GM23338 (cell line): ENCODE measurements around the gene ASTL. TPM values are rescaled to one million over a fixed set of nuclear protein-coding genes. Genes with fewer than 3 reads are reported as not detected.

Source experiments
- ATAC-seq: fragments of 200-7000 bp; cut with Tn5 transposase; 3 replicates; pipeline ENCODE4 v1.9.1; 2020
- DNase-seq: peaks from one replicate; pipeline ENCODE4 v3.0.0-alpha.2; 2015; ENCODE audit warnings: low spot score
- H2AFZ ChIP-seq: fragments of 200-600 bp; sonication (generic); 2 replicates; pipeline ENCODE4 v1.8.0; 2016; ENCODE audit warnings: antibody characterized with exemption, mild to moderate bottlenecking, moderate library complexity
- H3F3A ChIP-seq: fragments of 200-600 bp; sonication (generic); replicated peaks from 2 replicates; pipeline ENCODE4 v1.8.0; 2017; ENCODE audit warnings: antibody characterized with exemption, mixed run types, low read depth
- H3K27ac ChIP-seq: fragments of 200-600 bp; sonication (generic); 2 replicates; pipeline ENCODE4 v1.6.1; 2016; ENCODE audit warnings: low read depth
- H3K27me3 ChIP-seq: fragments of 200-600 bp; sonication (generic); 2 replicates; pipeline ENCODE4 v1.8.0; 2016; ENCODE audit warnings: mild to moderate bottlenecking, mixed run types, moderate library complexity; ENCODE audit not compliant: insufficient read depth
- H3K36me3 ChIP-seq: fragments of 200-600 bp; sonication (generic); 2 replicates; pipeline ENCODE4 v1.8.0; 2016; ENCODE audit warnings: mild to moderate bottlenecking; ENCODE audit not compliant: insufficient read depth
- H3K4me1 ChIP-seq: fragments of 200-600 bp; sonication (generic); 2 replicates; pipeline ENCODE4 v1.8.0; 2016; ENCODE audit warnings: mild to moderate bottlenecking, moderate library complexity; ENCODE audit not compliant: insufficient read depth
- H3K4me2 ChIP-seq: fragments of 200-600 bp; sonication (generic); 2 replicates; pipeline ENCODE4 v1.7.1; 2017; ENCODE audit warnings: mixed run types
- H3K4me3 ChIP-seq: fragments of 200-600 bp; sonication (generic); 2 replicates; pipeline ENCODE4 v1.6.1; 2016; ENCODE audit warnings: mixed run types
- H3K79me2 ChIP-seq: fragments of 200-600 bp; sonication (generic); replicated peaks from 2 replicates; pipeline ENCODE4 v1.8.0; 2017; ENCODE audit warnings: mild to moderate bottlenecking; ENCODE audit not compliant: insufficient read depth
- H3K9me2 ChIP-seq: fragments of 200-600 bp; sonication (generic); 2 replicates; pipeline ENCODE4 v1.8.0; 2017; ENCODE audit not compliant: insufficient read depth
- H4K20me1 ChIP-seq: fragments of 200-600 bp; sonication (generic); replicated peaks from 2 replicates; pipeline ENCODE4 v1.8.0; 2017; ENCODE audit warnings: mild to moderate bottlenecking; ENCODE audit not compliant: insufficient read depth
- H3K27ac Mint-ChIP-seq: 2 replicates; pipeline ENCODE4 v1.8.0; 2020; ENCODE audit warnings: inconsistent platforms, mild to moderate bottlenecking, moderate library complexity, mixed read lengths
- H3K27me3 Mint-ChIP-seq: 3 replicates; pipeline ENCODE4 v1.8.0; 2022; ENCODE audit warnings: low read depth, mild to moderate bottlenecking, moderate library complexity, mixed read lengths, inconsistent platforms; ENCODE audit not compliant: insufficient read depth, poor library complexity
- H3K36me3 Mint-ChIP-seq: 3 replicates; pipeline ENCODE4 v1.8.0; 2021; ENCODE audit warnings: low read depth, mild to moderate bottlenecking, inconsistent platforms, moderate library complexity, mixed read lengths
- H3K4me1 Mint-ChIP-seq: 3 replicates; pipeline ENCODE4 v1.8.0; 2020; ENCODE audit warnings: mild to moderate bottlenecking, inconsistent platforms, mixed read lengths
- H3K4me3 Mint-ChIP-seq: 3 replicates; pipeline ENCODE4 v1.8.0; 2021; ENCODE audit warnings: moderate library complexity, mild to moderate bottlenecking, inconsistent platforms, mixed read lengths
- H3K9me3 Mint-ChIP-seq: 3 replicates; pipeline ENCODE4 v1.8.0; 2020; ENCODE audit warnings: moderate library complexity, mild to moderate bottlenecking, inconsistent platforms, mixed read lengths
- CREB1 ChIP-seq: fragments of 250-450 bp; sonication (Bioruptor Pico); IDR thresholded peaks from 2 replicates; pipeline ENCODE4 v1.5.0; 2020; ENCODE audit warnings: low read depth, mild to moderate bottlenecking, moderate library complexity
- ETS1 ChIP-seq: IDR thresholded peaks from 2 replicates; pipeline ENCODE4 v1.6.1; 2016; ENCODE audit warnings: antibody characterized with exemption
- EZH2 ChIP-seq: fragments of 200-600 bp; sonication (generic); IDR thresholded peaks from one replicate; pipeline ENCODE4 v1.8.0; 2017; ENCODE audit warnings: antibody characterized with exemption, mild to moderate bottlenecking, low read depth; ENCODE audit not compliant: unreplicated experiment
- EZH2phosphoT487 ChIP-seq: fragments of 200-600 bp; sonication (generic); IDR thresholded peaks from one replicate; pipeline ENCODE4 v1.8.1; 2018; ENCODE audit warnings: antibody characterized with exemption; ENCODE audit not compliant: unreplicated experiment
- JUNB ChIP-seq: IDR thresholded peaks from one replicate; pipeline ENCODE4 v1.6.1; 2016; ENCODE audit warnings: antibody characterized with exemption; ENCODE audit not compliant: unreplicated experiment
- NANOG ChIP-seq: IDR thresholded peaks from 2 replicates; pipeline ENCODE4 v1.6.1; 2016; ENCODE audit warnings: antibody characterized with exemption, borderline replicate concordance
- POLR2AphosphoS5 ChIP-seq: IDR thresholded peaks from 2 replicates; pipeline ENCODE4 v1.6.1; 2016; ENCODE audit warnings: antibody characterized with exemption, low read depth
- STAT1 ChIP-seq: IDR thresholded peaks from one replicate; pipeline ENCODE4 v1.6.1; 2016; ENCODE audit warnings: antibody characterized with exemption; ENCODE audit not compliant: unreplicated experiment
- ZNF114 ChIP-seq: fragments of 250-450 bp; sonication (Bioruptor Pico); IDR thresholded peaks from 2 replicates; pipeline ENCODE4 v1.5.0; 2020; ENCODE audit warnings: mild to moderate bottlenecking, moderate library complexity
- ZNF331 ChIP-seq: fragments of 250-450 bp; sonication (Bioruptor Pico); IDR thresholded peaks from 2 replicates; pipeline ENCODE4 v1.5.0; 2020; ENCODE audit warnings: low read depth, mild to moderate bottlenecking, moderate library complexity
- polyA plus RNA-seq: library from polyadenylated mRNA; unstranded; fragments of >200 nt; fragmentation: Nextera tagmentation; extraction: Ambion mirVana; gene quantifications from 2 replicates; pipeline ENCODE4 v1.2.1, GENCODE V29; 2016
- total RNA-seq: library from RNA; depleted of rRNA; stranded (reverse); fragments of >200 nt; shearing (Covaris generic); gene quantifications from 2 replicates; pipeline ENCODE4 v1.2.3, GENCODE V29; 2014
- TF ChIP-seq, protein P1 (sequence below): fragments of 250-450 bp; sonication (Bioruptor Pico); IDR thresholded peaks from 2 replicates; pipeline ENCODE4 v1.5.0; 2020; ENCODE audit warnings: mild to moderate bottlenecking, moderate library complexity
- TF ChIP-seq, protein P2 (sequence below), 2 experiments: fragments of 200-600 bp in 1 of 2; sonication (generic) in 1 of 2; conservative IDR thresholded peaks; 2 replicates each; pipeline versions ENCODE4 v1.5.1 to v1.6.1; 2016 to 2017; ENCODE audit warnings: antibody characterized with exemption in 2 of 2, low read depth in 2 of 2, mild to moderate bottlenecking in 2 of 2, moderate library complexity in 1 of 2

ASTL gene
- total and polyA plus RNA-seq, 2 experiments from 2014 or later, result 0.23 TPM; not detected in 1

DNA sequence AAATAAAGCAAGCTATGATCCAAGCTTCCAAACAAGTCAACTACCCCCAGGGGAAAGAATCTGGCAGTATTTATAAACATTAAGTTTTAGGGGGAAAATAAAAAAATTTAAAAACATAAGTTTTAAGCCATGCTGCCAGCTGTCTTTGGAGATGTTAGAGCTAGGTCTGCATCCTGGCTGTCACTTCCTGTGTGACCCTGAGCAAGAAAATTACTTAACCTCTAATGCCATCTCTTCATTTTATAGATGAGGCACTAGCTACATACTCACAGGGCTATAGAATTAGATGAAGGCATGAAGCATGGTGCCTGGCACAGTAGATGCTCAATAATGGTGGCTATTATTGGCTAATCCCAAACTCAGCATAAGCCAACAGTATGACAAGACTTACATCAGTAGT lies 42.2 kb upstream of the ASTL start (continued):
- TF ChIP-seq, protein P1, sequence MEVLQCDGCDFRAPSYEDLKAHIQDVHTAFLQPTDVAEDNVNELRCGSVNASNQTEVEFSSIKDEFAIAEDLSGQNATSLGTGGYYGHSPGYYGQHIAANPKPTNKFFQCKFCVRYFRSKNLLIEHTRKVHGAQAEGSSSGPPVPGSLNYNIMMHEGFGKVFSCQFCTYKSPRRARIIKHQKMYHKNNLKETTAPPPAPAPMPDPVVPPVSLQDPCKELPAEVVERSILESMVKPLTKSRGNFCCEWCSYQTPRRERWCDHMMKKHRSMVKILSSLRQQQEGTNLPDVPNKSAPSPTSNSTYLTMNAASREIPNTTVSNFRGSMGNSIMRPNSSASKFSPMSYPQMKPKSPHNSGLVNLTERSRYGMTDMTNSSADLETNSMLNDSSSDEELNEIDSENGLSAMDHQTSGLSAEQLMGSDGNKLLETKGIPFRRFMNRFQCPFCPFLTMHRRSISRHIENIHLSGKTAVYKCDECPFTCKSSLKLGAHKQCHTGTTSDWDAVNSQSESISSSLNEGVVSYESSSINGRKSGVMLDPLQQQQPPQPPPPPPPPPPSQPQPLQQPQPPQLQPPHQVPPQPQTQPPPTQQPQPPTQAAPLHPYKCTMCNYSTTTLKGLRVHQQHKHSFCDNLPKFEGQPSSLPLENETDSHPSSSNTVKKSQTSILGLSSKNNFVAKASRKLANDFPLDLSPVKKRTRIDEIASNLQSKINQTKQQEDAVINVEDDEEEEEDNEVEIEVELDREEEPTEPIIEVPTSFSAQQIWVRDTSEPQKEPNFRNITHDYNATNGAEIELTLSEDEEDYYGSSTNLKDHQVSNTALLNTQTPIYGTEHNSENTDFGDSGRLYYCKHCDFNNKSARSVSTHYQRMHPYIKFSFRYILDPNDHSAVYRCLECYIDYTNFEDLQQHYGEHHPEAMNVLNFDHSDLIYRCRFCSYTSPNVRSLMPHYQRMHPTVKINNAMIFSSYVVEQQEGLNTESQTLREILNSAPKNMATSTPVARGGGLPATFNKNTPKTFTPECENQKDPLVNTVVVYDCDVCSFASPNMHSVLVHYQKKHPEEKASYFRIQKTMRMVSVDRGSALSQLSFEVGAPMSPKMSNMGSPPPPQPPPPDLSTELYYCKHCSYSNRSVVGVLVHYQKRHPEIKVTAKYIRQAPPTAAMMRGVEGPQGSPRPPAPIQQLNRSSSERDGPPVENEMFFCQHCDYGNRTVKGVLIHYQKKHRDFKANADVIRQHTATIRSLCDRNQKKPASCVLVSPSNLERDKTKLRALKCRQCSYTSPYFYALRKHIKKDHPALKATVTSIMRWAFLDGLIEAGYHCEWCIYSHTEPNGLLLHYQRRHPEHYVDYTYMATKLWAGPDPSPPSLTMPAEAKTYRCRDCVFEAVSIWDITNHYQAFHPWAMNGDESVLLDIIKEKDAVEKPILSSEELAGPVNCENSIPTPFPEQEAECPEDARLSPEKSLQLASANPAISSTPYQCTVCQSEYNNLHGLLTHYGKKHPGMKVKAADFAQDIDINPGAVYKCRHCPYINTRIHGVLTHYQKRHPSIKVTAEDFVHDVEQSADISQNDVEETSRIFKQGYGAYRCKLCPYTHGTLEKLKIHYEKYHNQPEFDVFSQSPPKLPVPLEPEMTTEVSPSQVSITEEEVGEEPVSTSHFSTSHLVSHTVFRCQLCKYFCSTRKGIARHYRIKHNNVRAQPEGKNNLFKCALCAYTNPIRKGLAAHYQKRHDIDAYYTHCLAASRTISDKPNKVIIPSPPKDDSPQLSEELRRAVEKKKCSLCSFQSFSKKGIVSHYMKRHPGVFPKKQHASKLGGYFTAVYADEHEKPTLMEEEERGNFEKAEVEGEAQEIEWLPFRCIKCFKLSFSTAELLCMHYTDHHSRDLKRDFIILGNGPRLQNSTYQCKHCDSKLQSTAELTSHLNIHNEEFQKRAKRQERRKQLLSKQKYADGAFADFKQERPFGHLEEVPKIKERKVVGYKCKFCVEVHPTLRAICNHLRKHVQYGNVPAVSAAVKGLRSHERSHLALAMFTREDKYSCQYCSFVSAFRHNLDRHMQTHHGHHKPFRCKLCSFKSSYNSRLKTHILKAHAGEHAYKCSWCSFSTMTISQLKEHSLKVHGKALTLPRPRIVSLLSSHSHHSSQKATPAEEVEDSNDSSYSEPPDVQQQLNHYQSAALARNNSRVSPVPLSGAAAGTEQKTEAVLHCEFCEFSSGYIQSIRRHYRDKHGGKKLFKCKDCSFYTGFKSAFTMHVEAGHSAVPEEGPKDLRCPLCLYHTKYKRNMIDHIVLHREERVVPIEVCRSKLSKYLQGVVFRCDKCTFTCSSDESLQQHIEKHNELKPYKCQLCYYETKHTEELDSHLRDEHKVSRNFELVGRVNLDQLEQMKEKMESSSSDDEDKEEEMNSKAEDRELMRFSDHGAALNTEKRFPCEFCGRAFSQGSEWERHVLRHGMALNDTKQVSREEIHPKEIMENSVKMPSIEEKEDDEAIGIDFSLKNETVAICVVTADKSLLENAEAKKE (CRISPR knock-in tag), result no peak
- TF ChIP-seq EZH2phosphoT487, result no peak
- no peak for TF ChIP-seq POLR2AphosphoS5
- no peak for TF ChIP-seq ETS1
- no peak for TF ChIP-seq JUNB
- TF ChIP-seq CREB1 (CRISPR knock-in tag), result no peak
- TF ChIP-seq EZH2, result no peak

GRCh38 chr2:96180002-96180401 lies 41.7 kb upstream of the ASTL start:
- no peak for TF ChIP-seq NANOG
- no peak for TF ChIP-seq STAT1
- TF ChIP-seq ZNF331 (CRISPR knock-in tag), result no peak
- TF ChIP-seq CREB1 (CRISPR knock-in tag), result no peak
- TF ChIP-seq POLR2AphosphoS5, result no peak
- no peak for TF ChIP-seq JUNB
- no peak for TF ChIP-seq ZNF114 (CRISPR knock-in tag)
- TF ChIP-seq EZH2, result no peak
- TF ChIP-seq, protein P2, sequence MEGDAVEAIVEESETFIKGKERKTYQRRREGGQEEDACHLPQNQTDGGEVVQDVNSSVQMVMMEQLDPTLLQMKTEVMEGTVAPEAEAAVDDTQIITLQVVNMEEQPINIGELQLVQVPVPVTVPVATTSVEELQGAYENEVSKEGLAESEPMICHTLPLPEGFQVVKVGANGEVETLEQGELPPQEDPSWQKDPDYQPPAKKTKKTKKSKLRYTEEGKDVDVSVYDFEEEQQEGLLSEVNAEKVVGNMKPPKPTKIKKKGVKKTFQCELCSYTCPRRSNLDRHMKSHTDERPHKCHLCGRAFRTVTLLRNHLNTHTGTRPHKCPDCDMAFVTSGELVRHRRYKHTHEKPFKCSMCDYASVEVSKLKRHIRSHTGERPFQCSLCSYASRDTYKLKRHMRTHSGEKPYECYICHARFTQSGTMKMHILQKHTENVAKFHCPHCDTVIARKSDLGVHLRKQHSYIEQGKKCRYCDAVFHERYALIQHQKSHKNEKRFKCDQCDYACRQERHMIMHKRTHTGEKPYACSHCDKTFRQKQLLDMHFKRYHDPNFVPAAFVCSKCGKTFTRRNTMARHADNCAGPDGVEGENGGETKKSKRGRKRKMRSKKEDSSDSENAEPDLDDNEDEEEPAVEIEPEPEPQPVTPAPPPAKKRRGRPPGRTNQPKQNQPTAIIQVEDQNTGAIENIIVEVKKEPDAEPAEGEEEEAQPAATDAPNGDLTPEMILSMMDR (conservative IDR thresholded peaks at IDR 0.05; ENCODE audit: low read depth in 2 of 2), result no peak
- Mint-ChIP-seq H3K27ac (no peak overlapping the region), H3K9me3 (no peaks in the 10 kb centered on the region), H3K4me3 (no peak overlapping the region), H3K36me3 (peaks cover 13% of the 10 kb centered on the region), H3K27me3 (peaks cover 5% of the 10 kb centered on the region), H3K4me1 (no peaks in the 10 kb centered on the region)
- no peak overlapping the region for H3K27ac ChIP-seq
- peaks cover 2% of the 10 kb centered on the region; the same call in 1 of the 2 replicates for H3K36me3 ChIP-seq
- DNase-seq (no peak), ATAC-seq (no peak)
- H3F3A ChIP-seq, result 0 out of 2 replicates have a peak, but pooled peaks cover 9% of the 10 kb centered on the region
- H2AFZ ChIP-seq, result no peak overlapping the region
- no peaks in the 10 kb centered on the region for H3K79me2 ChIP-seq
- H3K4me3 ChIP-seq, result no peak overlapping the region
- H3K9me2 ChIP-seq, result no peaks in the 10 kb centered on the region
- H3K4me1 ChIP-seq, result no peaks in the 10 kb centered on the region
- 0 out of 2 replicates have a peak, but pooled peaks cover 4% of the 10 kb centered on the region for H4K20me1 ChIP-seq
- H3K27me3 ChIP-seq, result no peaks in the 10 kb centered on the region
- H3K4me2 ChIP-seq, result no peak overlapping the region
